OCI-LY1 (cell line): Measurements from ENCODE around the gene PAX8.

Experiments used
- H2AFZ ChIP-seq: fragments of 200-600 bp; sonication (generic), shearing (Covaris generic); 2 replicates; pipeline ENCODE4 v1.6.0; 2014; ENCODE audit warnings: antibody characterized with exemption, mild to moderate bottlenecking, low read length
- H3F3A ChIP-seq: fragments of 200-600 bp; sonication (generic), shearing (Covaris generic); 2 replicates; pipeline ENCODE4 v1.6.0; 2014; ENCODE audit warnings: mild to moderate bottlenecking, antibody characterized with exemption, low read length, moderate library complexity; ENCODE audit not compliant: insufficient read depth
- H3K27ac ChIP-seq: fragments of 200-600 bp; sonication (generic); 2 replicates; pipeline ENCODE4 v1.5.1; 2014; ENCODE audit warnings: low read length, mixed run types, mild to moderate bottlenecking, low read depth; ENCODE audit not compliant: poor library complexity, severe bottlenecking
- H3K27me3 ChIP-seq: fragments of 200-600 bp; sonication (generic); 2 replicates; pipeline ENCODE4 v1.6.0; 2014; ENCODE audit warnings: antibody characterized with exemption, mild to moderate bottlenecking, low read length, moderate library complexity; ENCODE audit not compliant: insufficient read depth
- H3K36me3 ChIP-seq: fragments of 200-600 bp; sonication (generic); 2 replicates; pipeline ENCODE4 v1.6.1; 2014; ENCODE audit warnings: mild to moderate bottlenecking, antibody characterized with exemption, low read length, moderate library complexity, mixed read lengths; ENCODE audit not compliant: insufficient read depth
- H3K4me1 ChIP-seq: fragments of 200-600 bp; sonication (generic); 2 replicates; pipeline ENCODE4 v1.5.1; 2014; ENCODE audit warnings: mild to moderate bottlenecking, low read length, moderate library complexity; ENCODE audit not compliant: insufficient read depth, severe bottlenecking
- H3K4me2 ChIP-seq: fragments of 200-600 bp; sonication (generic), shearing (Covaris generic); 2 replicates; pipeline ENCODE4 v1.6.1; 2014; ENCODE audit warnings: low read length
- H3K4me3 ChIP-seq: fragments of 200-600 bp; sonication (generic); 2 replicates; pipeline ENCODE4 v1.5.1; 2014; ENCODE audit warnings: low read length, low read depth, mild to moderate bottlenecking, mixed read lengths; ENCODE audit not compliant: poor library complexity, severe bottlenecking
- H3K79me2 ChIP-seq: fragments of 200-600 bp; shearing (Covaris generic); 2 replicates; pipeline ENCODE4 v1.6.1; 2016; ENCODE audit warnings: mixed run types, low read length, mixed read lengths; ENCODE audit not compliant: insufficient read depth
- H3K9ac ChIP-seq: fragments of 200-600 bp; sonication (generic), shearing (Covaris generic); 2 replicates; pipeline ENCODE4 v1.6.1; 2014; ENCODE audit warnings: mild to moderate bottlenecking, low read length, mixed read lengths
- H3K9me2 ChIP-seq: fragments of 200-600 bp; sonication (generic), shearing (Covaris generic); 2 replicates; pipeline ENCODE4 v1.6.1; 2014; ENCODE audit warnings: low read depth, mild to moderate bottlenecking, low read length, mixed read lengths
- H3K9me3 ChIP-seq: fragments of 200-600 bp; shearing (Covaris generic); 2 replicates; pipeline ENCODE4 v1.6.1; 2014; ENCODE audit warnings: low read length, mixed read lengths
- H4K20me1 ChIP-seq: fragments of 200-600 bp; sonication (generic), shearing (Covaris generic); 2 replicates; pipeline ENCODE4 v1.6.0; 2016; ENCODE audit warnings: mild to moderate bottlenecking, low read length; ENCODE audit not compliant: insufficient read depth
- CTCF ChIP-seq: fragments of 200-600 bp; sonication (generic), shearing (Covaris generic); IDR thresholded peaks from 2 replicates; pipeline ENCODE4 v1.5.1; 2017; ENCODE audit warnings: mild to moderate bottlenecking, antibody characterized with exemption, low read length, moderate library complexity, mixed read lengths
- EZH2 ChIP-seq: fragments of 200-600 bp; sonication (generic), shearing (Covaris generic); IDR thresholded peaks from 2 replicates; pipeline ENCODE4 v1.8.0; 2017; ENCODE audit warnings: borderline replicate concordance, mixed run types, mild to moderate bottlenecking, antibody characterized with exemption, low read length, moderate library complexity, mixed read lengths

The PAX8 gene

GRCh38 chr2:113260991-113261390, 17.7 kb downstream of the PAX8 start:
- H3K27ac ChIP-seq: no peak overlapping the region
- no peak for TF ChIP-seq EZH2
- TF ChIP-seq CTCF: no peak
- no peak overlapping the region for H3K4me2 ChIP-seq
- H3K27me3 ChIP-seq: no peaks in the 10 kb centered on the region
- H3K9me2 ChIP-seq: no peaks in the 10 kb centered on the region
- no peak overlapping the region for H3K4me3 ChIP-seq
- H3K9ac ChIP-seq: no peak overlapping the region
- H4K20me1 ChIP-seq: no peaks in the 10 kb centered on the region
- no peaks in the 10 kb centered on the region for H3K36me3 ChIP-seq
- no peaks in the 10 kb centered on the region for H3K79me2 ChIP-seq
- no peaks in the 10 kb centered on the region for H3K4me1 ChIP-seq
- H3K9me3 ChIP-seq: no peaks in the 10 kb centered on the region
- H3F3A ChIP-seq: no peaks in the 10 kb centered on the region
- H2AFZ ChIP-seq: no peak overlapping the region

GRCh38 chr2:113258471-113259147, 20.1 kb downstream of the PAX8 start:
- Histone ChIP-seq H3K9ac (no peak overlapping the region), H3K79me2 (no peaks in the 10 kb centered on the region), H3K4me1 (no peaks in the 10 kb centered on the region), H3K4me3 (no peak overlapping the region), H3F3A (no peaks in the 10 kb centered on the region), H3K4me2 (no peak overlapping the region), H3K36me3 (no peaks in the 10 kb centered on the region), H4K20me1 (no peaks in the 10 kb centered on the region), H2AFZ (no peak overlapping the region), H3K9me2 (no peaks in the 10 kb centered on the region), H3K27me3 (no peaks in the 10 kb centered on the region), H3K9me3 (no peaks in the 10 kb centered on the region), H3K27ac (no peak overlapping the region)
- TF ChIP-seq EZH2 (no peak), CTCF (no peak)

GRCh38 chr2:113257516-113258264, 21.0 kb downstream of the PAX8 start:
- H4K20me1 ChIP-seq: no peaks in the 10 kb centered on the region
- no peaks in the 10 kb centered on the region for H3F3A ChIP-seq
- H3K36me3 ChIP-seq: no peaks in the 10 kb centered on the region
- no peaks in the 10 kb centered on the region for H3K27me3 ChIP-seq
- H3K79me2 ChIP-seq: no peaks in the 10 kb centered on the region
- no peak overlapping the region for H3K9ac ChIP-seq
- H3K9me3 ChIP-seq: no peaks in the 10 kb centered on the region
- TF ChIP-seq CTCF (no peak), EZH2 (no peak)
- no peaks in the 10 kb centered on the region for H3K9me2 ChIP-seq
- no peaks in the 10 kb centered on the region for H3K4me1 ChIP-seq
- no peak overlapping the region for H2AFZ ChIP-seq
- no peak overlapping the region for H3K4me2 ChIP-seq
- H3K27ac ChIP-seq: no peak overlapping the region
- no peak overlapping the region for H3K4me3 ChIP-seq
